Ovary (tissue), 3 donors: ENCODE results near the gene CYP8B1.

ENCODE experiments used
- CTCF ChIP-seq, 3 donors: fragments of 450-650 bp in 2 of 3; fragments of 200-600 bp in 1 of 3; IDR thresholded peaks; one replicate each; pipeline versions ENCODE4 v1.5.1 to v1.8.0; 2016 to 2022; ENCODE audit warnings: antibody characterized with exemption in 3 of 3, mild to moderate bottlenecking in 1 of 3
- POLR2A ChIP-seq: fragments of 450-650 bp; IDR thresholded peaks from one replicate; pipeline ENCODE4 v1.6.1; 2017; ENCODE audit warnings: antibody characterized with exemption, mild to moderate bottlenecking, moderate library complexity
- donor health status: DM: no; HTN: no; CAD: no.

DNA sequence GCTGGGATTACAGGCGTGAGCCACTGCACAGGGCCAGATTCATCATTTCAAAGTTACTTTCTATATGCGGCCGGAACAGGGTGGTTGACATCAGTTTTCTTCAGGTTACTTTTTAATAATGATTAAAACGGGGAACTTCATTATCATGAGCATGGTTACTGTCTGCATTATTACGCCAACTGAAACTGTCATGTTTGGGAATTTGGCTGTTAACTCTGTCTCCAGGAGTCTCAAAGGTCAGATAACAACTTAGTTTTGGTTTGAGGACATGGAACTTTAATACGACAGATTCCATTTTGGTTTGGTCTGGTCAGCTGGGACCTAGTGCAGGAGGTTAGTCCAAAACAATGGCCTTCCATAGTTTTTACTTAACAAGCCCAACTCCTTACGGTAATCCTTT, 8.5 kb downstream of the CYP8B1 start:
- TF ChIP-seq CTCF (IDR thresholded peaks at IDR 0.05) (no peak), POLR2A (no peak)
